Hepatocyte (in vitro differentiated cells): ENCODE data around the gene HM13.

Experiments
- EZH2 ChIP-seq: fragments of 200-600 bp; sonication (generic); IDR thresholded peaks from 2 replicates; pipeline ENCODE4 v1.6.1; 2016; ENCODE audit warnings: antibody characterized with exemption, mild to moderate bottlenecking, borderline replicate concordance
- TF ChIP-seq, protein P1 (sequence below): fragments of 200-600 bp; sonication (generic); IDR thresholded peaks from 2 replicates; pipeline ENCODE4 v1.5.1; 2016; ENCODE audit warnings: antibody characterized with exemption, mild to moderate bottlenecking; ENCODE audit not compliant: poor library complexity

DNA sequence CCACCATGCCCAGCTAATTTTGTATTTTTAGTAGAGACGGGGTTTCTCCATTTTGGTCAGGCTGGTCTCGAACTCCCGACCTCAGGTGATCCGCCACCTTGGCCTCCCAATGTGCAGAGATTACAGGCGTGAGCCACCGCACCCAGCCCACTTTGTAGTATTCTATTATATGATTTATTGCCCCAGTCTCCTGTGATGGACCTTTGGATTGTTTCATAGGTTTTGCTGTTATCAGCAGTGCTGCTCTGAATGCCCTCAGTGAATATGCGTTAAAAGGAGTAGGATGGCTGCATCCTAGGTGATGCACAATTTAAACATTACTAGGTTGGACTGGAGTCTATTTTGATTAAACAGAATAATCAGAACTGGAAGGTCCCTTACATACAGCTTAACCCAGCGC lies 101.2 kb downstream of the HM13 start:
- TF ChIP-seq EZH2: no peak
- TF ChIP-seq, protein P1, sequence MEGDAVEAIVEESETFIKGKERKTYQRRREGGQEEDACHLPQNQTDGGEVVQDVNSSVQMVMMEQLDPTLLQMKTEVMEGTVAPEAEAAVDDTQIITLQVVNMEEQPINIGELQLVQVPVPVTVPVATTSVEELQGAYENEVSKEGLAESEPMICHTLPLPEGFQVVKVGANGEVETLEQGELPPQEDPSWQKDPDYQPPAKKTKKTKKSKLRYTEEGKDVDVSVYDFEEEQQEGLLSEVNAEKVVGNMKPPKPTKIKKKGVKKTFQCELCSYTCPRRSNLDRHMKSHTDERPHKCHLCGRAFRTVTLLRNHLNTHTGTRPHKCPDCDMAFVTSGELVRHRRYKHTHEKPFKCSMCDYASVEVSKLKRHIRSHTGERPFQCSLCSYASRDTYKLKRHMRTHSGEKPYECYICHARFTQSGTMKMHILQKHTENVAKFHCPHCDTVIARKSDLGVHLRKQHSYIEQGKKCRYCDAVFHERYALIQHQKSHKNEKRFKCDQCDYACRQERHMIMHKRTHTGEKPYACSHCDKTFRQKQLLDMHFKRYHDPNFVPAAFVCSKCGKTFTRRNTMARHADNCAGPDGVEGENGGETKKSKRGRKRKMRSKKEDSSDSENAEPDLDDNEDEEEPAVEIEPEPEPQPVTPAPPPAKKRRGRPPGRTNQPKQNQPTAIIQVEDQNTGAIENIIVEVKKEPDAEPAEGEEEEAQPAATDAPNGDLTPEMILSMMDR: no peak
